HG03025 (cell line): ENCODE data around the gene CATSPERD.

Source experiments
- ATAC-seq: cut with Tn5 transposase; IDR thresholded peaks from one replicate; pipeline ENCODE4 v1.9.1; 2021; ENCODE audit warnings: mild to moderate bottlenecking, moderate library complexity; ENCODE audit not compliant: unreplicated experiment, low FRiP score

The CATSPERD gene

GRCh38 chr19:5719961-5720790 is at the start of gene CATSPERD, which contains the start of gene LONP1:
Gene CATSPERD (plus strand): TSS chr19:5720637. CDS start chr19:5720738, 101 bp downstream.
Gene LONP1 (minus strand): TSS chr19:5720146. CDS start chr19:5720132, 14 bp downstream.
- peak; percentile 89 for ATAC-seq

GRCh38 chr19:5671600-5671999 is 48.8 kb upstream of the CATSPERD start:
- ATAC-seq = no peak

- no peak for ATAC-seq
Measured at GRCh38 chr19:5672708-5673459, 47.6 kb upstream of the CATSPERD start.

GRCh38 chr19:5673752-5674151 is 46.7 kb upstream of the CATSPERD start:
- ATAC-seq = no peak

GRCh38 chr19:5674714-5675113 is 45.7 kb upstream of the CATSPERD start:
- no peak for ATAC-seq

- ATAC-seq = no peak
Measured at GRCh38 chr19:5676105-5676771, 44.2 kb upstream of the CATSPERD start.

GRCh38 chr19:5676772-5677105 is 43.7 kb upstream of the CATSPERD start:
- no peak for ATAC-seq

- ATAC-seq = no peak
Measured at GRCh38 chr19:5677136-5677535, 43.3 kb upstream of the CATSPERD start.

GRCh38 chr19:5677580-5677979 is 42.9 kb upstream of the CATSPERD start:
- ATAC-seq = no peak

- no peak for ATAC-seq
Measured at GRCh38 chr19:5678071-5678718, 42.2 kb upstream of the CATSPERD start.

GRCh38 chr19:5679289-5680083 is 41.0 kb upstream of the CATSPERD start:
- ATAC-seq = no peak

GRCh38 chr19:5680084-5680436 is 40.4 kb upstream of the CATSPERD start:
- no peak for ATAC-seq

- ATAC-seq = peak; percentile 80
Measured at GRCh38 chr19:5680437-5681368, 39.7 kb upstream of the CATSPERD start, which contains the start of the genes HSD11B1L and MICOS13. Gene HSD11B1L (plus strand): TSS chr19:5681027. CDS start chr19:5684833, 3,806 bp downstream. Gene MICOS13 (minus strand): TSS chr19:5680516. CDS start chr19:5680486, 30 bp downstream.

- no peak for ATAC-seq
Measured at GRCh38 chr19:5681391-5682106, 38.9 kb upstream of the CATSPERD start.

GRCh38 chr19:5682107-5682482 is 38.3 kb upstream of the CATSPERD start:
- ATAC-seq = no peak

GRCh38 chr19:5683177-5683886 is 37.1 kb upstream of the CATSPERD start:
- ATAC-seq = no peak

- no peak for ATAC-seq
Measured at GRCh38 chr19:5684694-5685430, 35.6 kb upstream of the CATSPERD start.
